Left ventricle myocardium superior (tissue), 1 donor: ENCODE data around the gene MRPL45. TPM values are rescaled to one million over a fixed set of nuclear protein-coding genes. Genes with fewer than 3 reads are reported as not detected.
A peak's percentile ranks its signal among the peaks of the same experiment; 100 is the strongest.

ENCODE experiments used
- ATAC-seq: fragments of 200-7000 bp; cut with Tn5 transposase; one replicate; pipeline ENCODE4 v1.9.1; 2020; ENCODE audit warnings: mild to moderate bottlenecking, moderate library complexity
- DNase-seq: peaks from one replicate; pipeline ENCODE4 v3.0.0-alpha.2; 2020
- intact Hi-C: fragments of 100-400 bp; cut with micrococcal nuclease; formaldehyde crosslinking; loops from one replicate; pipeline ENCODE4 v1.11.0; 2022
- total RNA-seq: library from RNA; stranded (reverse); fragmentation: NEBNext Ultra II Directional; extraction: Animal tissue kit (Norgen Biotek cat#: 25700); gene quantifications from one replicate; pipeline ENCODE4 v1.2.1, GENCODE V29; 2021
- donor health status: DM: no; HTN: yes; CAD: no; lungs with severe emphysema.

Gene MRPL45
- total RNA-seq, 1 donor from 2014 or later = 39.5 TPM

DNA sequence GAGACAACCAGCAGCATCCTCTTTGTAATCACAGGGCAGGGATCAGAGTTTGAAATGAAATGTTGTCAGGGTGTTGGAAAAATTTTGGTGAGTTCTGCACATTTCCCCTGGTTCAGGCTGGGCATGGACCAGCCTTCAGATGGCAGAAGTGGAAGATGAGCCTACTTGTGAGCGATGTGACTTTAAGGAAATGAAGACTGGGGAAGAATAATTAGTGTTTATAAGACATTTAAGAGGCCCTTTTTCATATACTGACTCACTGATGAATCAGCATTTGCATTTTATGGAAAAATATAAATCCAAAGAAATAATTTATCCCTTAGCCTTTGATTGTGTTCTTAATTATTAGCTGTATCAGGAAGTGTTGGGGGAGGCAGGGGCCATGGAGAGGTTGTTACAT, 25.9 kb downstream of the MRPL45 start:
- intact Hi-C loops = no loop called here
- ATAC-seq = no peak

GRCh38 chr17:38324141-38324697, 27.3 kb downstream of the MRPL45 start:
- ATAC-seq = no peak
- intact Hi-C loops = no loop called here
- no peak for DNase-seq

More for the DNA sequence above, 25.9 kb downstream of the MRPL45 start:
- DNase-seq = no peak

GRCh38 chr17:38324772-38325171, 27.8 kb downstream of the MRPL45 start:
- no peak for ATAC-seq
- DNase-seq = no peak
- intact Hi-C loops = no loop called here

DNA sequence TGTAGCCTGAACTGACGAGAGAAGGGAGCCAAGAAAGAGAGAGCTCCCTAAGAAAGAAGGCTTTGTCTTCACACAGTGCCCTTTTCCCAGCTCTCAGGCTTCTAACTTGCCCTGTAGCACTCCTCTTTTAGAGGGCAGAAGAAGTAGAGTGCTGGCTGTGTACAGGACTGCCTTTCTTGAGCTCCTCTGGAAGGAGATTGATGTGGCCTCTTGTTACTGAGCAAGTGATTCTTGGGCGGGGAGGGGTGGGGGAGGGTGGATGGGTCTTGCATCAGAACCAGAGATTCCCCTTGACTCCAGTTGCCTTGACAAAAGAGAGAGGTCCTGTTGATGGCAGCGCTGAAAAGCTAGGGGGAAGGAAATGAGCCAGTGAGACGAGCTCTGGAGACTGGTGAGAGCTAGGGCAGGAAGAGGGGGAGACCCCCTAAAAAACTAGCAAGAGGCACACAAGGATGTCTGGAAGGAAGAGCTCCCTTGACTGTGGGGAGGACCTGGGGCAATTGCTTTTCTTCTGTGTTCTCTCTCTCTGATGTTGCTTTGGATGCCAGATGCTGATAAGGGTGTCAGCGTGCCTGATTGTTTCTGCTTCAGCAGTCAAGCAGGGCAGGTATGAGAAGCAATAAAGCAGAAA, 28.4 kb downstream of the MRPL45 start:
- no peak for DNase-seq
- intact Hi-C loops = no loop called here
- no peak for ATAC-seq

GRCh38 chr17:38326996-38327792, 30.2 kb downstream of the MRPL45 start:
- intact Hi-C loops = no loop called here
- ATAC-seq = peak; percentile 51
- DNase-seq = no peak

- intact Hi-C loops = no loop called here
These were observed 31.0 kb downstream of the MRPL45 start for GRCh38 chr17:38327936-38328335.

GRCh38 chr17:38328620-38329019, 31.7 kb downstream of the MRPL45 start:
- no peak for DNase-seq
- intact Hi-C loops = no loop called here
- no peak for ATAC-seq

More at GRCh38 chr17:38327936-38328335, 31.0 kb downstream of the MRPL45 start:
- ATAC-seq = no peak
- no peak for DNase-seq

GRCh38 chr17:38329284-38329683, 32.3 kb downstream of the MRPL45 start:
- intact Hi-C loops = no loop called here
- ATAC-seq (no peak), DNase-seq (no peak)

- no peak for DNase-seq
- no peak for ATAC-seq
- intact Hi-C loops = no loop called here
These were observed 33.1 kb downstream of the MRPL45 start for GRCh38 chr17:38329808-38330730.

DNA sequence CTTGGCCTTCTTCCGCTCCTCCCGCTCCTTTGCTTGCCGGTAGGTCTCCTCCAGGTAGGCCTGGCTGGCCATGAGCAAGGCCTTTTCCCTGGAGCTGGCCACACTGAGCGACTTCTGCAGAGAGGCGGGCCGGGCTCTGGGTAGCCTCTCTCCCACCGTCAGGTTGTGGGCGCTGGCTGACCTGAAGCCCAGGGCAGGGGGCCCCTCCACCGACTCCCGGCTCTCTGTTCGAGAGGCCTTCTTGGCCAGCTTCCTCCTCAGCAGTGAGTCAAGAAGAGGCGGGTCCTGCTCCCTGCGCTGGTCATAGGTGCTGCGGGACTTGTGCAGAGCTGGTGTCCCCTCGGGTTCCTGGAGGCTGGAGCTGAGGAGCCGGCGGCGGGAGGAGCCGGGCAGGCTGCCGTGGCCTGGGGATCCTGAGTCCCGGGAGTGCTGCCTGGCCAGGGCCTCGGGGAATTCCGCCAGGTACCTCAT, 34.0 kb downstream of the MRPL45 start:
- no peak for DNase-seq
- intact Hi-C loops = no loop called here
- ATAC-seq = no peak

GRCh38 chr17:38332735-38333134, 35.8 kb downstream of the MRPL45 start:
- ATAC-seq = no peak
- intact Hi-C loops = no loop called here
- no peak for DNase-seq

DNA sequence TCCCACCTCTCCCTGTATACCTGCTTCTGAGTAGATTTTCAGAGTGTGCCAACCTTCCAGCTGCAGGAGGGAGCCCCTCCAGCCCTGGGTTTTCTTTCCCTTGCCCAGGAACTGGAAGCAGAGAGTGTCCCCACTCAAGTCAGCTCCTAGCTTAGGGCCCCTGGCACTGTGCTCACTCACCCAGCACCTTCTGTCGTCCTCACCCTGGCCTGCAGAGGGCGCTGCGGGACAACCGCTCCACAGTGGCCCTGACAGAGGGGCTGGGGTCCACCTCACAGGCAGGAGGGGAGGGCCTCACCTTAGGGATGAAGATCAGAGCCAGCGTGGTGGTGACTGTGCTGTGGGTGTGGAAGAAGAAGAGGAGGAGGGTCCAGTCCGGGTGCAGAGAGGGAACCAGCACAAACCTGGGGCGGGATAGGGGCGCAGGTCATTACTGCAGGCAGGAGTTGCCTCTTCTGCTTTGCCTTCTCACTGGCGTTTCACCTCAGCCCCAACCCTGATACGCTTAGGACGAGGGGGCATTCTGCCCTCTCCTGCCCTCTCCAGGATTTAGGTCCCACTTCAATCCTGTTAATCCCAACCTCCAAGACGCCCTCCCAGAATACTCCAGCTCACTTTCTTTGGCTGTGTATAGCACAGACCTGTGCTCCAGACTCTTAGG, 36.8 kb downstream of the MRPL45 start:
- intact Hi-C loops = no loop called here
- no peak for DNase-seq

DNA sequence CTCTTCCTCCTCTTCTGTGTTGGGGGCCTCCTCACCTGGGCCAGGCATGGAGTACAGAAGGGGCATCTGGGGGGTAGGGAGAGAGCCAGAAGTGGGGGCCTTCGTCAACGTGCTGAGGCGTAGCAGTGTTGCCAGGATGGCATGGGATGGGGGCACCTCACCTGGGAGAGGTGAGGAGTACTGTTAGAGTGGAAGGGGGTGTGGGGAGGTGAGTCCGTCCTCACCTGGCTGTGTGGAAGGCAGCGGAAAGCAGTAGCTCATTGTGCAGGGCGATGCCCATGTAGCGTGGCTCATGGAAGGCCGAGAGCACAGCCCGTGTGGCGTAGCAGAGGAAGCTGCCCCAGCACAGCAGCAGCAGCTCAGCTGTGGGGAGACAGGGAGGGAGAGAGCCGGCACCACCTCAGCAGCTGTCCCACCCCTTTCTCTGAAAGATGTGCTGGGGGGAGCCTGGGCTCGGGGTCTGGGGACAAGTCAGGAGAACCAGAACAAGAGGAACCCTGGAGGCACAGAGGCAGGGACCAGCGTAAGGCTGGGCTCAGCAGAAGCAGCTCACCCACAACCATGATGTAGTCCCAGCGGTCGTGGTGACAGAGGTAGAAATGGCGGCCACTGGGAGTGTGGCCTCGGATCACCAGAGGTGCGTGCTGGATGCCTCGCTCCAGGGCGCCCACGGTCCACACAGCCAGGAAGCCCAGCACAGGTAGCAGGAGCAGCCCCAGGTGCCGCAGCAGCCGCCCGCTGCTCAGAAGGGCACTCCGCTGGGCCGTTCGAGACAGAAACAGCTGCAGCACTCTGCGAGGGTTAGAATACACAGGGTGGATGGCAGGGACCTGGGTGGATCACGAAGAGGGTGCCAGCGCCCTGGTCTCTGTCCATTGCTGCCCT, 37.8 kb downstream of the MRPL45 start:
- intact Hi-C loops = no loop called here
- ATAC-seq (no peak), DNase-seq (no peak)

More for the DNA sequence above, 36.8 kb downstream of the MRPL45 start:
- peak; percentile 26 for ATAC-seq

- ATAC-seq = no peak
- intact Hi-C loops = no loop called here
- no peak for DNase-seq
These were observed 39.9 kb downstream of the MRPL45 start for GRCh38 chr17:38336838-38337237.

GRCh38 chr17:38338053-38338452, 41.1 kb downstream of the MRPL45 start:
- no peak for DNase-seq
- no peak for ATAC-seq
- intact Hi-C loops = no loop called here

DNA sequence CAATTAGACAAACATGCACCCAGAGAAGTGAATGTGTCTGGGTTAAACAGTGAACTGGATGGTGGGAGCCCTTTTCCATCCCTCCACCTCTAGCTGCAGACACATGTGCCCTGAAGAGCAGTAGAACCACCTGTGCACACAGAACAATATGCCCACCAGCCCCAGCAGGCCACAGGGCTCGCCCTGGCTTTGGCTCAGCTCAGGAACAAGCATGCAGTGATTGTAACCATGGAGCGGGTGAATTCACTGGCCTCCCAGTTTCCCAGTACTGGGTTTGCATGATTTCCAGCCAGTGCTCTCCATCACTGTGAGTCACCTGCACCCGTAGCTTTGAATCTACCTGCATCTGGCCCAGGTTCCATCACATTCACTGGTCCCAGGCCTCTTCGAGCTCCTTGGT, 41.6 kb downstream of the MRPL45 start:
- ATAC-seq = no peak
- intact Hi-C loops = no loop called here
- DNase-seq = no peak

DNA sequence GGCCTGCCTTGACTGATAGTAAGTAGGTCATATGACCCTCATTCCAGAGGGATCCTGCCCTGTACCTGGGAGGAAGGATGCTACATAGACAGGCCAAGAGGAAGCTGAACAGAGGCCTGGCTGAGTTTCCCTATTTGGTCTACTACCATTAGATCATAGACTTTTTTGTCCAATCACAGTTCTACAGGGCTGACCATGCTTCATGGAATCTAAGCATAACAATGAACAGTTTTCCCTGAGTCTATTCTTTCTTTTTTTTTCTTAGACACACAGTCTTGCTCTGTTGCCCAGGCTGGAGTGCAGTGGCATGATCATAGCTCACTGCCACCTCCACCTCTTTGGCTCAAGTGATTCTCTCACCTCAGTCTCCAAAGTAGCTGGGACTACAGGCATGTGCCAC, 42.9 kb downstream of the MRPL45 start:
- ATAC-seq (no peak), DNase-seq (no peak)
- intact Hi-C loops = no loop called here
